Skeletal muscle satellite cell (primary cell): ENCODE results near the gene LRP1B.
"Not testable (repeated sequence)": the region's sequence is repeated elsewhere in the genome, so short reads cannot be mapped to it uniquely, and the experiment has no call there.

ENCODE experiments used
- H3K27me3 ChIP-seq: 2 replicates; pipeline ENCODE4 v1.7.0; 2013; ENCODE audit warnings: low read length; ENCODE audit not compliant: control insufficient read depth, insufficient read depth
- H3K36me3 ChIP-seq: 2 replicates; pipeline ENCODE4 v1.7.0; 2013; ENCODE audit warnings: mild to moderate bottlenecking, control low read depth, low read length; ENCODE audit not compliant: insufficient read depth
- H3K4me1 ChIP-seq: 2 replicates; pipeline ENCODE4 v1.7.0; 2013; ENCODE audit warnings: low read length; ENCODE audit not compliant: control insufficient read depth, insufficient read depth
- H3K4me2 ChIP-seq: 2 replicates; pipeline ENCODE4 v1.7.0; 2013; ENCODE audit warnings: mild to moderate bottlenecking, low read length
- H3K4me3 ChIP-seq: 2 replicates; pipeline ENCODE4 v1.7.0; 2013; ENCODE audit warnings: low read length
- H3K9ac ChIP-seq: 2 replicates; pipeline ENCODE4 v1.7.0; 2013; ENCODE audit warnings: mild to moderate bottlenecking, low read depth, low read length, moderate library complexity
- H3K9me3 ChIP-seq: replicated peaks from 2 replicates; pipeline ENCODE4 v1.7.0; 2013; ENCODE audit warnings: mild to moderate bottlenecking, control low read depth, low read length

The LRP1B gene

DNA sequence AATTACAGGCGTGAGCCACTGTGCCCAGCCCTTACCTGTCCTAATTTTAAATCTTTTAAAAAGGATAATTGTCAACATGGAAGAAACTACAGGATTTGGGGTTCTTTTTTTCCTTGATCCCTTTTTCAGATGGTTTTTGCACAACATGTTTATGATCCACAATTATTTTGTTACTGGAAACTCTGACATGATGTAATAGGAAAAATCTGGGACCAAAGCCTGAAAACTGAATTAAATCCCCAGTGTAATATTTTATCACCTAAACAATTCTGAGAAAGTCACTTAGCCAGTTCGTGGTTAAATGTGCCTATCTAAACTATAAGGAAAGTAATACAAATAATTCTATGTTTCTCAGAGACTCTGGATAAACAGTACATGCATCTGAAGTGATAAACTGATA, 1649.7 kb downstream of the LRP1B start:
- no peaks in the 10 kb centered on the region for H3K27me3 ChIP-seq
- H3K36me3 ChIP-seq = no peaks in the 10 kb centered on the region
- no peak overlapping the region for H3K9ac ChIP-seq
- H3K9me3 ChIP-seq = no peaks in the 10 kb centered on the region
- no peak overlapping the region for H3K4me3 ChIP-seq
- H3K4me2 ChIP-seq = no peak overlapping the region
- no peaks in the 10 kb centered on the region for H3K4me1 ChIP-seq

DNA sequence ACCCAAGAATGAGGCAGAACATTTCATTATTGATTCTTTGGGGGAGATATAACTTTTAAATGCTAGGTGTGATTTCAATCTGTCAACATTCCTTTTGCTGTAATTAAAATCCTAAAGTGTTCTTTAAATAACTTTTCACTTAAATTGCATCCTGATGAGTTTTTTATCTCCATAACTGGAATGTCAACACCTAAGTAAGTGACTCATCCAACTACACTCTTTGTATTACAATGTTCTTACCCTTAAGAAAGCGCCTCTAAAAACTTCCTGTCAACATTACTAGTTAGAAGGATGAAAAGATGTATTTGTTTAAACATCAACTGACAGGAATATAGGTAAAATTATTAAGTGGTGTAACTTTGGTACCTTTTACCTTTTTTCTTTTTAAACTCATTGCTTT, 1657.0 kb downstream of the LRP1B start:
- H3K4me3 ChIP-seq = no peak overlapping the region
- H3K36me3 ChIP-seq = no peaks in the 10 kb centered on the region
- no peaks in the 10 kb centered on the region for H3K27me3 ChIP-seq
- H3K4me1 ChIP-seq = peaks cover 8% of the 10 kb centered on the region
- no peak overlapping the region for H3K9ac ChIP-seq
- H3K9me3 ChIP-seq = no peaks in the 10 kb centered on the region
- H3K4me2 ChIP-seq = no peak overlapping the region

DNA sequence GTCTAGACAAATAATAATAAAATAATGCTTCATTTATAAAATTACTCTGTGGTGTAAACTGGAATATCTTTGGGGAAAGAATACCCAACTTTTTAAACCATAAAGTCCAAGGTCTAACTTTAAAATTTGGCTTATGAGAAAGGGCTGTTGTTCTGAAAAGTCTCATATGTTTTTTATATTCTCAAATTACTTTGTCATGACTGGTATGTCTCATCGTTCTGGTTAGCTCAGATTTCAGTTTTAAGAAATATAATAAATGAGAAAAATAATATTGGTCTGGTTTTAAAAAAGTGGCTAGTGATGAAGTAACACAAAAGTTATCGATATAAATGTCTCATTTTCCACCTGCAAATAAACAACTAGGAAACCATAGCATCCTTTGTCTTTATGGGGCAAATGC, 1658.1 kb downstream of the LRP1B start:
- Histone ChIP-seq H3K4me2 (no peak overlapping the region), H3K27me3 (no peaks in the 10 kb centered on the region), H3K4me3 (no peak overlapping the region), H3K4me1 (peaks cover 8% of the 10 kb centered on the region), H3K36me3 (no peaks in the 10 kb centered on the region), H3K9ac (no peak overlapping the region), H3K9me3 (no peaks in the 10 kb centered on the region)

DNA sequence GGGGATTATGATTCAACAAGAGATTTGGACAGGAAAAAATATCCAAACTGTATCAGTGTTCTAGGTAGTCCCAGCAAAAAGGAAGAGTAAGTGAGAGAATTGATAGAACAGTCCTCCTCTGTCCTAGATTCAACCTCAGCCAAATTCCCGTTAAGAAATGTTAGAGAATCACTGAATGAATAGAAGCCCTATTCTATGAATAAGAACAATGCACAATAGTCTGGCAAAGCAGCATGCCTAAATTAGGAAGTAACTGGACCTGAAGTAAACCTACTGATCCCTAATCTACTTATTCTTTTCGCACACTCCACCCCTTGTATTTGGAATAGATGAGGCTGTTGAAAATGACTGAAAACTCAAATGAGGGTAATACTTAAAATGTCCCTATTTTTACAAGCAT, 1665.5 kb downstream of the LRP1B start:
- no peaks in the 10 kb centered on the region for H3K9me3 ChIP-seq
- H3K27me3 ChIP-seq = no peaks in the 10 kb centered on the region
- no peak overlapping the region for H3K4me3 ChIP-seq
- H3K9ac ChIP-seq = no peak overlapping the region
- no peaks in the 10 kb centered on the region for H3K4me1 ChIP-seq
- no peak overlapping the region for H3K4me2 ChIP-seq
- no peaks in the 10 kb centered on the region for H3K36me3 ChIP-seq

DNA sequence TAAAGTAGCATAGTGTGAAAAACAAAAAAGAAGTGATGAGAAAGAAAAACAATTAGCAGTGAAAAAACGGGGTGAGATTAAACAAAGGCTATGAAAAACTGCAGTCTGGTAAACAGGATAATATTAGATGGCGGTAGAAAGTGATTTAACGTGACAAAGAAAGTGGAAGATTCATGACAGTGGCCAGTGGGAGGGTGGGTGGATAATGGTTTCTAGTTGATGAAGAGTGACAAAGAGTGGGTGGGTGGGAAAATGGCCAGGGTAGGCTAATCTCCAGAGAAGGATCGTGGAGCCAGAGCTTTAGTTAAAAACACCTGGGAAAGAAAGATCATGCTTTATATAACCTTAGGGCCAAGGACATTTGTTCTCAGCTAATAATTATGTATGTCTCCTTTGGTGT, 1667.8 kb downstream of the LRP1B start:
- H3K9me3 ChIP-seq = no peaks in the 10 kb centered on the region
- no peak overlapping the region for H3K4me3 ChIP-seq
- H3K9ac ChIP-seq = no peak overlapping the region
- no peak overlapping the region for H3K4me2 ChIP-seq
- H3K27me3 ChIP-seq = no peaks in the 10 kb centered on the region
- no peaks in the 10 kb centered on the region for H3K36me3 ChIP-seq
- H3K4me1 ChIP-seq = no peaks in the 10 kb centered on the region

DNA sequence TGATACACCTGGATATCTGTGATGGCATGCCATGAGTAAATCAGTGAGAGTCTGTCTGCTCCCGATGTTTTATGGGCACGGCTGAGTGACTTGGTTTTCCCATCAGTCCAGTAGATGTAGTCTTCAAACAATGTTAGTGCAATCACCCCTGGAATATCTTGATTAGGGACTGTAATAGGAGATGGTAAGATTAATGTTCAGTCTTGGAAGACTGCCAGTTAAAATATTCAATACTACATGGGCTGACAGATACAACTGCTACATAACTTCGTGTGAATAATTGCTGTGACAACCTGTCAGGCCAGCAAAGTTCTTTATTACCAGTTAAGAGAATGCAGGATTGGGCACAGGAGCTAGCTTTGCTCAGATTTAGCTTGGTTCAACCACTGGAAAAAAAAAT, 1673.3 kb downstream of the LRP1B start:
- Histone ChIP-seq H3K4me2 (no peak overlapping the region), H3K36me3 (no peaks in the 10 kb centered on the region), H3K27me3 (no peaks in the 10 kb centered on the region), H3K9ac (no peak overlapping the region), H3K4me1 (peaks cover 7% of the 10 kb centered on the region), H3K9me3 (no peaks in the 10 kb centered on the region), H3K4me3 (no peak overlapping the region)

DNA sequence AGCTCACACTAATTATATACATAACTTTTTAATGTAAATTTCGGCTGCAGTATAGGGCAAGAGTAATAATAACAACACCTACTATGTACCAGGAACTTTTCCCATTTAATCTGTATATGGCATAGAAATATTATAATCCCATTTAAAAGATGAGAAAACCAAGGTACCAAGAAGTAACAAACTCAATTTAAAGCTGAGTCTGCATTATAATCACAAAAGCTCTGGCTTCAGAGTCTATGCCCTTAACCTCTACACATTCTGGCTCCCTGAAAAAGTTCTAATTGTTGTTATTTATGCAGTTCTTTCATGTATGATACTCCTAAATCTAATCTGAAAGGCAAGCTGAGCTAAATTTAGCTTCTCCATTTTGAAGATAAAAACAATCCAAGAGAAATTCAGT, 1675.5 kb downstream of the LRP1B start:
- no peaks in the 10 kb centered on the region for H3K9me3 ChIP-seq
- no peaks in the 10 kb centered on the region for H3K36me3 ChIP-seq
- H3K4me1 ChIP-seq = peaks cover 7% of the 10 kb centered on the region
- H3K4me2 ChIP-seq = no peak overlapping the region
- no peak overlapping the region for H3K9ac ChIP-seq
- no peak overlapping the region for H3K4me3 ChIP-seq
- H3K27me3 ChIP-seq = no peaks in the 10 kb centered on the region

DNA sequence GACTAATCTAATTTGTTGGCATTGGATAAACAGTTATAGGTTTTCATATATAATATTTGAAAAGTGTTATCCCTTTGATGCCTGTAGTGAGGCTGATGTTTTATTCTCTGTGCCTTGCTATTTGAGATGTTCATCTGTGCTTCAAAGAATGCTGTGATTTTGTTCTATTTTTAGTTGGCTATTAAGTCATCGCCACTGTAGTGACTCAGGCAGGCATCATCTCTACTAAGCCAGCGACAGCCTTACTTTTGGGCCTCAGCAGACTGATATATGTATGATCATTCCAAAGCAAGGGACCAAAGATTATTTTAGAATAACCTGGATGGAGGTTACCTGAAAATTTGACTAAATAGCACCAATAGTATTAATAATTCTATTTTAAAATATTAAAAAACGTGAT, 1676.1 kb downstream of the LRP1B start:
- H3K9me3 ChIP-seq = no peaks in the 10 kb centered on the region
- H3K27me3 ChIP-seq = no peaks in the 10 kb centered on the region
- H3K9ac ChIP-seq = no peak overlapping the region
- no peaks in the 10 kb centered on the region for H3K36me3 ChIP-seq
- peaks cover 7% of the 10 kb centered on the region for H3K4me1 ChIP-seq
- H3K4me2 ChIP-seq = no peak overlapping the region
- H3K4me3 ChIP-seq = no peak overlapping the region

DNA sequence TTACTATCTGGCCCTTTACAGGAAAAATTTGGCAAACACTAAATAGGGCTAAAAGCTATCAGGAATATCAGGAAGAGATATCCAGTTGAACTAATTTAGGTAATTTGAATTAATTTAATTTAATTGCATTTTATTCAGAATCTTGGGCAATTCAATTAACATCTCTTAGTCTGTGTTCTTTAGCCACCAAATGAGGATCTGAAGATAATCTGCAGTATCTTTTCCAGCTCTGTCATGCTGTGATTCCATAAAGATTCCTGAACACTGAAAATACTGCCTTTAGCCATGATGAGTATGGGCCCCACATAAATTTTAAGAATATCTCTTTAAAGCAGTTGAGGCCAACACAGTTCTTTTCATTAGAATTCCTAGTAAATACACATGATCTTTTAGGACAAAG, 1679.5 kb downstream of the LRP1B start:
- H3K4me3 ChIP-seq = no peak overlapping the region
- H3K4me2 ChIP-seq = no peak overlapping the region
- H3K9ac ChIP-seq = no peak overlapping the region
- H3K9me3 ChIP-seq = no peaks in the 10 kb centered on the region
- peaks cover 7% of the 10 kb centered on the region for H3K4me1 ChIP-seq
- no peaks in the 10 kb centered on the region for H3K36me3 ChIP-seq
- H3K27me3 ChIP-seq = no peaks in the 10 kb centered on the region

DNA sequence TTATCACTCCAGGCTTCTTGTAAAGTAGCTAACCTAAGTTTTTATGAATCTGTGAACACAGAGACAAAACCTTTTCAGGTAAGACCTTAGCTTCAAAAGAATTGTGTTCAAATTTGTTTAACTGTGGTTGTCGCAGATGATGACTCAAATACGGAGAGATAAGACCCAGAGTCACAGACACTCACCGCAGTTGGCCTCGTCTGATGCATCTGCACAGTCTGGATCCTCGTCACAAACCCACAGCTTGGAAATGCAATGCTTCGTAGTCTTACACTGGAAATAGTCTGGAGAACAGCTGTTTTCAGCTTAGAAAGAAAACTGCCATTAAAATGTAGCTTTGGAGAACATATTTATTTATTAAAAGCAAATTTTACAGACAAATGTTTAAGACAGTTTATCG, 1688.5 kb downstream of the LRP1B start:
- Histone ChIP-seq H3K9me3 (no peaks in the 10 kb centered on the region), H3K4me2 (no peak overlapping the region), H3K27me3 (no peaks in the 10 kb centered on the region), H3K9ac (no peak overlapping the region), H3K36me3 (no peaks in the 10 kb centered on the region), H3K4me1 (no peaks in the 10 kb centered on the region), H3K4me3 (no peak overlapping the region)

DNA sequence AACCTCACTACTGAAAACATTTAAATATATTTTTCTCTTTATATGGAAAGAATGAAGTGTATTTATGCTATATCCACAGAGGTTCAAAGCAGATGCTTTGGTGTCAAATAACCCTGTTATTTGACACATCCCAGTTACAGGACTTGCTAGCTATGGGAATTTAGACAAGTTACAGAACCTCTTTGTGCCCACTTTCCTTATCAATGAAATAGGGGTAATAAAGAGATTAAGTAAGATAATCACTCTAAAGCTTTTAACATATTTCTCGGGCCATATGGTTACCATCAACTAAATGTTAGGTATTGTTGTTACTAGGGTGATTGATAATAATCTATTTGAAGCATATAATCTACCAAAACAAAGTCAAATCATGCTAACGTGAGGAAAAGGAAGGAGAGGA, 1690.0 kb downstream of the LRP1B start:
- H3K9me3 ChIP-seq = no peaks in the 10 kb centered on the region
- H3K27me3 ChIP-seq = no peaks in the 10 kb centered on the region
- H3K4me2 ChIP-seq = no peak overlapping the region
- no peaks in the 10 kb centered on the region for H3K36me3 ChIP-seq
- H3K4me1 ChIP-seq = no peaks in the 10 kb centered on the region
- no peak overlapping the region for H3K4me3 ChIP-seq
- no peak overlapping the region for H3K9ac ChIP-seq

DNA sequence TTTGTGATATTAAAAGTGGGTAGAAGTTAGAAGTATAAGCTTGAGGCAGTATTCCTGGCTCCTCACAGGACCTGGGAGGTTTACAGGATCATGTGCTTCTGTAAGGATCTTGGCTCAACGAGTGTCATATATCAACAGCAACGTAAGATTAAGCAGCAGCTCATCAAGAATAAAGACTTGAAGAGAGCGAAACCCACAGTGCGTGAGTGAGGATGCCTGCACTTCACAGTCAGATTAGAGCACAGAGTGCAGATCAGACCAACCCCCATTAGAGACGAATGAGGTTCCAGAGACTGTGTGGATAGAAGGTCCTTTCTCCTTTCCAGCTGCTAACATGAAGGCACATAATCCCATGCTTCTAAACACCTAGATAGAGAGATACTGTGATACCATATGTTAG, 1693.9 kb downstream of the LRP1B start:
- Histone ChIP-seq H3K4me3 (no peak overlapping the region), H3K4me2 (no peak overlapping the region), H3K27me3 (no peaks in the 10 kb centered on the region), H3K9me3 (no peaks in the 10 kb centered on the region), H3K4me1 (no peaks in the 10 kb centered on the region), H3K36me3 (no peaks in the 10 kb centered on the region), H3K9ac (no peak overlapping the region)

DNA sequence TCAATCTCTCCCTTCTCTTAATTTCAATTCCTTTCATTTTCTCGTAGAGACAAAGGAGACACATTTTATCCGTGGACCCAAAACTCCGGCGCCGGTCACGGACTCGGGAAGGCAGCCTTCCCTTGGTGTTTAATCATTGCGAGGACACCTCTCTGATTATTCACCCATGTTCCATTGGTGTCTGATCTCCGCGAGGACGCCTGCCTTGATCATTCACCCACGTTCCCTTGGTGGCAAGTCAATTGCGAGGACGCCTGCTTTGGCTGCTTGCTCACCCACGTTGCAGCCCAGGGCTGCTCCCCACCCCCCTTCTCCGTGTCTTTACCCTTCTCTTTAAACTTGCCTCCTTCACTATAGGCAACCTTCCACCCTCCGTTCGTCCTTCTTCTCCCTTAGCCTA, 1703.8 kb downstream of the LRP1B start:
- H3K27me3 ChIP-seq, H3K4me3 ChIP-seq, H3K4me1 ChIP-seq, H3K9me3 ChIP-seq, H3K4me2 ChIP-seq, H3K9ac ChIP-seq, H3K36me3 ChIP-seq: not testable (repeated sequence)
